ENCODE data around the gene GPR68. TPM values are rescaled to one million over a fixed set of nuclear protein-coding genes. Genes with fewer than 3 reads are reported as not detected.

GPR68 gene
- total RNA-seq, 4 donors from 2014 or later = 0.13 to 0.73 (median 0.42) TPM; not detected in 1

- intact Hi-C loops (cut with DNase I) = no loop called here
- TF ChIP-seq, protein P1, sequence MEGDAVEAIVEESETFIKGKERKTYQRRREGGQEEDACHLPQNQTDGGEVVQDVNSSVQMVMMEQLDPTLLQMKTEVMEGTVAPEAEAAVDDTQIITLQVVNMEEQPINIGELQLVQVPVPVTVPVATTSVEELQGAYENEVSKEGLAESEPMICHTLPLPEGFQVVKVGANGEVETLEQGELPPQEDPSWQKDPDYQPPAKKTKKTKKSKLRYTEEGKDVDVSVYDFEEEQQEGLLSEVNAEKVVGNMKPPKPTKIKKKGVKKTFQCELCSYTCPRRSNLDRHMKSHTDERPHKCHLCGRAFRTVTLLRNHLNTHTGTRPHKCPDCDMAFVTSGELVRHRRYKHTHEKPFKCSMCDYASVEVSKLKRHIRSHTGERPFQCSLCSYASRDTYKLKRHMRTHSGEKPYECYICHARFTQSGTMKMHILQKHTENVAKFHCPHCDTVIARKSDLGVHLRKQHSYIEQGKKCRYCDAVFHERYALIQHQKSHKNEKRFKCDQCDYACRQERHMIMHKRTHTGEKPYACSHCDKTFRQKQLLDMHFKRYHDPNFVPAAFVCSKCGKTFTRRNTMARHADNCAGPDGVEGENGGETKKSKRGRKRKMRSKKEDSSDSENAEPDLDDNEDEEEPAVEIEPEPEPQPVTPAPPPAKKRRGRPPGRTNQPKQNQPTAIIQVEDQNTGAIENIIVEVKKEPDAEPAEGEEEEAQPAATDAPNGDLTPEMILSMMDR (IDR thresholded peaks at IDR 0.05) = no peak
- no peak for TF ChIP-seq POLR2A (IDR thresholded peaks at IDR 0.05)
- Histone ChIP-seq H3K4me3 (replicated peaks in 1 of 3) (no peak overlapping the region), H3K36me3 (peaks cover 23 to 29% of the 10 kb centered on the region in 2 donors), H3K27me3 (no peaks in the 10 kb centered on the region), H3K27ac (no peak overlapping the region), H3K4me1 (peaks cover 0 to 12% of the 10 kb centered on the region in 2 donors), H3K9me3 (no peaks in the 10 kb centered on the region)
- DNase-seq = no peak
Observed at GRCh38 chr14:91197631-91198030, 46.9 kb downstream of the GPR68 start.

DNA sequence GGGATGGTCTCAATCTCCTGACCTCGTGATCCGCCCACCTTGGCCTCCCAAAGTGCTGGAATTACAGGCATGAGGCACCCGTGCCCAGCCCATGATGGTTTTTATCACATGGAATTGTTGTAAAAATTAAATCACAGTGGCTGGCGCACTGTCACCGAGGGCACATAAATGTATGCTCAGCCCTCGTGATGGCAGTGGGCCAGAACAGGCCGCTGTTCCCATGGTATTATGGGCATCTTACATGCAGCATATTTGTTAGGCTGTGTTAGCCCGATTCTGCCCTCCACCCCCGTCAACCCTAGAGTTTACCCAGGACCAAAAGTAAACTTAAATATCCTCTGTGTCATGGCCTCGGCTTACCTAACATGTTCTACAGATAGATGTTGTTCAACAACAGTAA, 48.6 kb downstream of the GPR68 start:
- TF ChIP-seq POLR2A (IDR thresholded peaks at IDR 0.05) = no peak
- TF ChIP-seq, protein P1 (IDR thresholded peaks at IDR 0.05) = no peak
- 95 to 97% methylated on average over 10 of the region's 10 CpGs for WGBS, 2 donors

GRCh38 chr14:91193069-91193468, 51.4 kb downstream of the GPR68 start:
- Histone ChIP-seq H3K27ac (no peak overlapping the region), H3K36me3 (peaks cover 22 to 35% of the 10 kb centered on the region in 2 donors), H3K4me3 (replicated peaks in 1 of 3) (no peak overlapping the region), H3K9me3 (no peaks in the 10 kb centered on the region), H3K27me3 (no peaks in the 10 kb centered on the region), H3K4me1 (no peaks in the 10 kb centered on the region)
- intact Hi-C loops (cut with DNase I) = no loop called here
- TF ChIP-seq, protein P1 (IDR thresholded peaks at IDR 0.05) = no peak
- TF ChIP-seq POLR2A (IDR thresholded peaks at IDR 0.05) = no peak
- DNase-seq = no peak
- 86 to 87% methylated on average over 12 of the region's 12 CpGs for WGBS, 2 donors

More for the DNA sequence above, 48.6 kb downstream of the GPR68 start:
- intact Hi-C loops (cut with DNase I) = no loop called here
- H3K27me3 ChIP-seq = no peaks in the 10 kb centered on the region
- H3K4me1 ChIP-seq = no peaks in the 10 kb centered on the region
- H3K4me3 ChIP-seq (replicated peaks in 1 of 3) = no peak overlapping the region
- DNase-seq = no peak
- H3K36me3 ChIP-seq = peaks cover 20 to 36% of the 10 kb centered on the region in 2 donors
- no peaks in the 10 kb centered on the region for H3K9me3 ChIP-seq
- H3K27ac ChIP-seq = no peak overlapping the region

- TF ChIP-seq, protein P1 (IDR thresholded peaks at IDR 0.05) = no peak
- TF ChIP-seq POLR2A (IDR thresholded peaks at IDR 0.05) = no peak
- Histone ChIP-seq H3K27ac (no peak overlapping the region), H3K27me3 (no peaks in the 10 kb centered on the region), H3K4me3 (replicated peaks in 1 of 3) (no peak overlapping the region), H3K4me1 (no peaks in the 10 kb centered on the region), H3K36me3 (peaks cover 14 to 31% of the 10 kb centered on the region in 2 donors), H3K9me3 (no peaks in the 10 kb centered on the region)
- intact Hi-C loops (cut with DNase I) = no loop called here
- 93 to 96% methylated on average over 7 to 9 of the region's 9 CpGs for WGBS, 2 donors
- no peak for DNase-seq
Observed at GRCh38 chr14:91190853-91191252, 53.7 kb downstream of the GPR68 start.

- H3K4me1 ChIP-seq = no peaks in the 10 kb centered on the region
- peaks cover 21 to 54% of the 10 kb centered on the region in 2 donors for H3K36me3 ChIP-seq
- no peak overlapping the region for H3K4me3 ChIP-seq (replicated peaks in 1 of 3)
- no peak for DNase-seq
- 98% methylated on average over 12 to 13 of the region's 13 CpGs for WGBS, 2 donors
- TF ChIP-seq POLR2A (IDR thresholded peaks at IDR 0.05) = no peak
- TF ChIP-seq, protein P1 (IDR thresholded peaks at IDR 0.05) = no peak
- H3K27ac ChIP-seq = no peak overlapping the region
- intact Hi-C loops (cut with DNase I) = no loop called here
- no peaks in the 10 kb centered on the region for H3K9me3 ChIP-seq
- H3K27me3 ChIP-seq = no peaks in the 10 kb centered on the region
Observed at GRCh38 chr14:91187271-91187670, 57.2 kb downstream of the GPR68 start.
